ENCODE data around the gene IQSEC1.

Gene IQSEC1

DNA sequence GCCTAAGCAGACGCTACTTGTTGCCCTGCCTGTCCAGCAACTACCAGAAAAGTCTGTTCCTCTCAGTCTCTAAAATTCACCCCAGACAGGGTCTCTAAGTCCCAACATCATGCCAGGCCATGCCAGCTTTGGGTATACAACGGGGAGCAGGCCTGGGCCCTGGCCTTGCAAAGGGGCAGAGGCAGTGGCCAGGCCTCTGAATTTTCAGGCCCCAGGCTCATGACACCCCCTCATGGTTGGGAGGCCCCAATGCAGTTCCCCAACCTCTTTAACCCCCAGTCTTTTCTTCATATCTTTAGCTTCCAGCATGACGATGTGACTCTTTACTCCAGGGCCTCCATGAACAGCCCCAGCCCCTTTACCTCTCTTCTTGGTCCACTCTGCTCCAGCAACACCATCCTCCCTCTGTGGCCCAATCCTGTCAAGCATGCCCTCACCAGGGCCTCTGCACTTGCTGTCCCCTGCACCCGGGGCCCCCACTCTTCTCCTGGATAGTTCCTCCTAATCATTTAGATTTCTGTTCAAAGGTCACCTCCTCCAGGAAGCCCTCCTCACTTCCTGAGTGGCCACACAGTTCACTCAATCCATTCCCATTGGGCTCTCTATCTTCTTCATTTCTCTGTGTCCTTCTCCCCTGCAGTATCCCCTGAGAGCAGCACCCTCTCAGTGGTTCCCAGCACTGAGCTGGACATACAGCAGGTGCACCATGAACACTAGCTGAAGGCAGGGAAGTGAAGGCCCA is 4.8 kb downstream of the IQSEC1 start:
- no peak for DNase-seq (ENCODE audit: low read depth in 2 of 2)

DNA sequence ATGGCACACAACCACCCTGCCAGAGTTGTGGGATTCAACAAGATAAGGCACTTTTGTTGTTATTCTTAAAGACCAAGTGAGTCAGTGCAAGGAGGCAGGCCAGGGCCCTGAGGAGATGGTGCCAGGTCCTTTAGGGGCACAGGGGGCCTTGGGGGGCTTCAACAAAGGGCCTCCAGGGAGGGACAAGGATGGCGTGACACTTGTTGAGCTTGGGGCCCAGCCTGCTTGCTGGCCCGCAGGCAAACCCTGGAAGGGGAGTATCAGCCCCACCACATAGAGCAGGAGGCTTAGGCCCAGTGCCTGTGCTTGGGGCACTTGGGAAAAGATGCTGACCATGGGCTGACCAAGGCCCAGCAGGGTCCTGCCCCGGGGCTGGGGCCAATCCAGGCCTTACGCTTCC is 5.5 kb downstream of the IQSEC1 start:
- no peak for DNase-seq (ENCODE audit: low read depth in 2 of 2)

DNA sequence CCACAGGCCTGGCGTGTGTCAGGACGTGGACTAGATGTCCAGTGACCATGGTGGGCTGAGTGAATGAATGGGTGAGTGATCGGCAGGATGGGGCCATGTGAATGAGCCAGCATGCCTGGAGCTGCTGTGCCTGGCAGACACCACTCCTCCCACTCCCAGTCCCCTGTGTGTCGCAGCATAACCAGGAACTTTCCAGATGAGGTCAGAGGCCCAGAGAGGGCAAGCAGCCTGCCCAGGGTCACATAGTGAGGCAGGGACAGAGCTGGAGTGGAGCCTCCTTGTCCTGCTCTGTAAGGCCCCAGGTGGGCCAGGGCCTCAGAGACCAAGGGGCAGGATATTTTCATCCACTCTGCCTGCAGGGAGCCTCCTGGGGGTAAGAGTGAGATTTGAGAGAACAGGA is 6.4 kb downstream of the IQSEC1 start:
- DNase-seq (ENCODE audit: low read depth in 2 of 2) = no peak

GRCh38 chr3:13066236-13066635 is 7.0 kb downstream of the IQSEC1 start:
- DNase-seq (ENCODE audit: low read depth in 2 of 2) = no peak

- DNase-seq (ENCODE audit: low read depth in 2 of 2) = no peak
These were observed 7.5 kb downstream of the IQSEC1 start for GRCh38 chr3:13065727-13066126.

- DNase-seq (ENCODE audit: low read depth in 2 of 2) = no peak
These were observed 8.3 kb downstream of the IQSEC1 start for GRCh38 chr3:13064964-13065363.

DNA sequence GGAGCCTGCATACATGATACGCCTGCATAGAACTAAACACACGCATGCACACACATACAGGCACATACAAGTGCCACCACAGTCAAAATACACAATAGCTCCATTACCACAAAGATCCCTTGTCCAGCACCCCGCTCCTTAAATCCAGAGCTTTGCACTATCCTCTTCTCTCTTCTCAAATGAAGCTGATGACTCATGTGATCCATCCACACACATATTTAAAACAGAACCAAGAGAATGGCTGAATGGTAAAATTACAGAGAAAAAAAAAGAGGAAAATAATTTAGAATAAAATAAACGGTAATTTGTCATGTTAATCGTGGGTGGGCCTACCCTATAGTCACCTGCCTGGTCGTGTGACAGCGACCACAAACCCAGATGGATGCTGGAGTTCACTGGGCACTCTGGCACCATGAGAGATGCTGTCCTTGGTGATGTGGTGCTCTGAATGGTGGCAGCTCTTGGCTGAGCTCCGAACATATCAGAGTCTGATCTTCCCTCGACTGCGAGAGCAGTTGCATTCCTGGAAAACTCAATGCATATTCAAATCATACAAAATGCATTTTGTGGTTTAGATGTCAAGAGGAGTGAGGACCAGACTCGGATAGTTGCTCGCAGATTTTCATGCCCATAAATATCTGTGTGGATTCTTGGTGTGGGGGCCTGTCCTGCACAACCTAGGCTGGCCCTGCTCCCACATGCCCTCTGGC is 8.9 kb downstream of the IQSEC1 start:
- DNase-seq (ENCODE audit: low read depth in 2 of 2) = no peak

- no peak for DNase-seq (ENCODE audit: low read depth in 2 of 2)
These were observed 10.0 kb downstream of the IQSEC1 start for GRCh38 chr3:13063225-13063624.

- no peak for DNase-seq (ENCODE audit: low read depth in 2 of 2)
These were observed 10.6 kb downstream of the IQSEC1 start for GRCh38 chr3:13062647-13063046.

DNA sequence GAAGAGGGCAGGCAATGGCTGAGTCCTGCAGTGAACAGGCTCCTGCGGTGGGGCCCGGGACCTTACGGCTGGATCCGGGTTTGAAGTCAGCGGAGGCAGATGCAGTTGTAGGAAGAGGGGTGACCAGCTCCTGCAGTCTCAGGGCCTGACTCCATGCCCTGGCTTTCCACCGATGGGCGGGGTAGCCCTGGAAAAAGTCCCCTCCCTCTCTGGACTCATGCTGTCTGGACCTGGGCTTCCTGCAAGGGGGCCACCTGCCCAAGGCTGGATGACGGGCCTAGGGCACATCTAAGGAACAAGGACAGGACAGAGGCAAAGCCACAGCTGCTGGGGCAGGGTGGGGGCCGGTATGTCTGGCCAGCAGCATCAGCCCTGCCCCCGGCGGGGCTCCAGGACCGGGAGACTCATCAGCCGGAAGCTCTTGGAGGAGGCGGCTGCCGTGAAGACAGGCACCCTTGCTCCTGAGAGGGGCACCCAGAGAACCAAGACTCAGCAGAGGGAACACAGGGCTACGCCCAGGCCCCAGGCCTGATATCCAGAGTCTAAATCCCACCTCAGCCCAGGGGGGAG is 12.8 kb downstream of the IQSEC1 start:
- DNase-seq (ENCODE audit: low read depth in 2 of 2) = no peak

GRCh38 chr3:13058346-13059120 is 14.7 kb downstream of the IQSEC1 start:
- DNase-seq (ENCODE audit: low read depth in 2 of 2) = no peak

GRCh38 chr3:13057282-13058040 is 15.8 kb downstream of the IQSEC1 start:
- DNase-seq (ENCODE audit: low read depth in 2 of 2) = no peak

GRCh38 chr3:13055634-13056033 is 17.6 kb downstream of the IQSEC1 start:
- no peak for DNase-seq (ENCODE audit: low read depth in 2 of 2)

DNA sequence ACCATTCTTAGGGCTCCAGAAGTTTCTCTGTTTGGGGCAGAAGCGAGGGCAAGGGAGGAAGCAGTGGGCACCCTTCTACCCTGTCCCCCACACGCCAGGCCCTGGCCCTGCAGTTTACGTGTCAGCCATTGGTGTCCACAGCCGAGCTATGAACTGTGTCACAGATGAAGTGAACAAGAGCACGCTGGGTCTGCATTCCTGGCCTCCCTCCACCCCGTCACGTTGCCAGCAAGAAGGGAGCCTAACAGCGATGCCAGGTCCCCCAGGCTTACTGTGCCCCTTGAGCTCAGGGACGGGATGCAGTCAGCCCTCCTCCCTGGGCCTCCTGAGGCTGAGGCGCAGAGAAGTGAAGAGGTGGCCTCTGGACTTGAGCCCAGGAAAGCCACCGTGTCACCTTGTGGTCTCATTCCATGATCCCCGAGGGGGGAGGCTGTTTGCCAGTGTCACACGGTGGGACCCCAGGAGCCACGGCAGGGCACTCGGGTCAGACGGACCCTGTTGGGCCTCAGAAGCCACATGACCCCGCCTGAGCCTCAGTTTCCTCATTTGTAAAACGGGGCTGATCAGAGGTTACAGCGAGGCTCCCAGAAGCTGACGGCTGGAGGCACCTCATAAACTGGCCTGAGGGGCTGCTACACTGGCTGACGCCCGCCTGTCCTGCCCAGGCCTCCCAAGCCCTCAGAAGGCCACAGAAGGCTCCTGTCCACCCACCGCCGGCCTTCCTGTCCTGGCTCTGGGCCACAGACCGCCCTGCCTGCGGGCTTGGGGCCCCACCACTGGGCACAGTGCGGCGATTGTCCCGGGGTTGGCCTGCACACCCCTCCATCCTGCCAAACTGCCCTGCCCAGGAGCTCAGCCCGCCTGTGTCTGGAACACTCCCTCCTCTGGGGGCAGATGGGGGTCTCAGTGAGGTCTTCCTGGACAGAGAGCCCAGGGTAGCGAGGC is 18.6 kb downstream of the IQSEC1 start:
- DNase-seq (ENCODE audit: low read depth in 2 of 2) = no peak

DNA sequence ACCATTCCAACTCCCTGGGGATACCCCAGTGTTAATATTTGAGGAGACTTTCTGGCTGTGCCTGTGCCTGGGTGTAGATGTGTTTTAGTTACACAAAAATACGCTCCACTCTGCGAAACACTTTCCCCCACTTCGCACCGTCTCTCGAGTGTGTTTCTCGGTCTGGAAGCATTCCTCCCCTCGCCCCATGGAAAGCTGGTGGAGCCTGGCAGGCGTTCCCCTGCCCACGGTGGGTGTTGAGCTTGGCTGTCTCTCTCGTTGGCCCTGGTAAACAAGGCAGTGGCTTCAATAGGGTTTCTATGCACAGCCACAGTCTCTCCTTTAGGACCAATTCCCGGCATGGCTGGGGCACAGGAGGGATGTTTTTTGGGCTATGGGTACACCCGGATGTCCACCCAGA is 19.3 kb downstream of the IQSEC1 start:
- DNase-seq (ENCODE audit: low read depth in 2 of 2) = no peak

GRCh38 chr3:13053420-13053819 is 19.8 kb downstream of the IQSEC1 start:
- DNase-seq (ENCODE audit: low read depth in 2 of 2) = no peak

- no peak for DNase-seq (ENCODE audit: low read depth in 2 of 2)
These were observed 20.9 kb downstream of the IQSEC1 start for GRCh38 chr3:13052191-13052820.

DNA sequence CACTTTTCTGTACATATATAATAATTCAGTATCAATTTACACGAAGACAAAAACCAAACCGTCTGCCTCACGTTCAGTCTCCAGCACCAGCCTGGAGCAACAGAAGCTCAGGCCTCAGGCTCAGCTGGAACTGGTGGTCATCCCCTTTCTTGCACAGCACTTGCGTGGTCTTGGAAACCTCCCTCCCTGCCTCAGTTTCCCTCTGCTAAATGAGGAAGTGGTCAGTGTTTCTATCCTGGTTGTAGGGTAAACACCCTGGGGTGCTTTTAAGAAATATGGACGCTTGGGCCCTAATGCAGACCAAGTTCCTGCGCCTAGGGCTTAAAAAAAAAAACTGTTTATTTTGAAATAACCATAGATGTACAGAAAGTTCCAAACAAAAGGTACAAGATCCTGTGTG is 21.6 kb downstream of the IQSEC1 start:
- no peak for DNase-seq (ENCODE audit: low read depth in 2 of 2)

DNA sequence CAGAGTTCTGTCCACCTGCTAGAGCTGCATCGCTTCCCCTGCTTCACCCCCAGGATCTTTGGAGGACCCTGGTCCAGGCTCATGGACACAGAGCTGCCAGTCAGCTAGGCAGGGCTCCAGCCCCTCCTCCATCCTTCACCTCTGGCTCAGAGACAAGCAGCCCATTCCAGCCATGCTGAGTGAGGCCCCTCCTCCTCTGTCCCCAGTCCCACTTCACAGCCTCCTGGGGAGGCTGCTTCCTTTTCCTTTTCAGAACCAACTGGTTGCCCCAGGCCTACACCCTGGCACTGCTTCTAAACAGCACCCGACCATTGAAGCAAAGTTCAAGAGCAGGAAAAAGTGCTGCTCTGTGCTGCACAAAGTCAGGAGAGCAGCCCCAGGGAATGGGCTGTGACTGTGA is 22.2 kb downstream of the IQSEC1 start:
- no peak for DNase-seq (ENCODE audit: low read depth in 2 of 2)

GRCh38 chr3:13050446-13050845 is 22.8 kb downstream of the IQSEC1 start:
- DNase-seq (ENCODE audit: low read depth in 2 of 2) = no peak

Data from stimulated activated CD4-positive, alpha-beta T cell treated with anti-CD3 and anti-CD28 coated beads, Interleukin-1b, Interleukin-23, amount 100 ng/mL, for 1 hour (primary cell).